ENCODE results near the gene ZNF814. TPM values are rescaled to one million over a fixed set of nuclear protein-coding genes. Genes with fewer than 3 reads are reported as not detected.
A peak's percentile ranks its signal among the peaks of the same experiment; 100 is the strongest.
"Not testable (repeated sequence)": the region's sequence is repeated elsewhere in the genome, so short reads cannot be mapped to it uniquely, and the experiment has no call there.

Gene ZNF814
- total RNA-seq = 25.7 TPM

GRCh38 chr19:57888560-57889231 is at the start of gene ZNF814:
ZNF814 (minus strand) TSS chr19:57889037; CDS start chr19:57888802, 235 bp downstream.
- no peak for FAIRE-seq
- DNase-seq (ENCODE audit: low spot score in 2 of 2) = peak; percentile 31 to 74

- DNase-seq (ENCODE audit: low spot score in 2 of 2) = no peak
- FAIRE-seq = no peak
Observed at GRCh38 chr19:57935731-57936130, 46.9 kb upstream of the ZNF814 start.

GRCh38 chr19:57934820-57935665 is 46.2 kb upstream of the ZNF814 start, which contains the start of gene ZNF418:
ZNF418 (minus strand) TSS chr19:57935402; CDS start chr19:57933822, 1,580 bp downstream.
- DNase-seq (ENCODE audit: low spot score in 2 of 2) = peak; percentile 59 to 72
- no peak for FAIRE-seq

GRCh38 chr19:57927587-57927986 is 38.8 kb upstream of the ZNF814 start:
- DNase-seq (ENCODE audit: low spot score in 2 of 2) = no peak

GRCh38 chr19:57916168-57916995 is 27.5 kb upstream of the ZNF814 start, which contains the start of gene ZNF417:
ZNF417 (minus strand) TSS chr19:57916592; CDS start chr19:57916411, 181 bp downstream.
- peak; percentile 69 to 89 for DNase-seq (ENCODE audit: low spot score in 2 of 2)
- FAIRE-seq = not testable (repeated sequence)

More at GRCh38 chr19:57927587-57927986, 38.8 kb upstream of the ZNF814 start:
- FAIRE-seq = no peak

GRCh38 chr19:57914531-57914930 is 25.7 kb upstream of the ZNF814 start:
- DNase-seq (ENCODE audit: low spot score in 2 of 2) = no peak
- FAIRE-seq = no peak

GRCh38 chr19:57907394-57907793 is 18.6 kb upstream of the ZNF814 start:
- FAIRE-seq = no peak

GRCh38 chr19:57905258-57905657 is 16.4 kb upstream of the ZNF814 start:
- DNase-seq (ENCODE audit: low spot score in 2 of 2) (no peak), FAIRE-seq (no peak)

More at GRCh38 chr19:57907394-57907793, 18.6 kb upstream of the ZNF814 start:
- DNase-seq (ENCODE audit: low spot score in 2 of 2) = no peak

- DNase-seq (ENCODE audit: low spot score in 2 of 2) (no peak), FAIRE-seq (no peak)
Observed at GRCh38 chr19:57903618-57904184, 14.9 kb upstream of the ZNF814 start.

GRCh38 chr19:57900311-57900710 is 11.5 kb upstream of the ZNF814 start:
- DNase-seq (ENCODE audit: low spot score in 2 of 2) = no peak
- no peak for FAIRE-seq

- FAIRE-seq; DNase-seq (ENCODE audit: low spot score in 2 of 2): not testable (repeated sequence)
Observed at GRCh38 chr19:57890706-57891105, 1.9 kb upstream of the ZNF814 start.

- peak in 1 of 2 donors; percentile 8 for DNase-seq (ENCODE audit: low spot score in 2 of 2)
- FAIRE-seq = no peak
Observed at GRCh38 chr19:57888107-57888559, 704 bp downstream of the ZNF814 start.

- no peak for DNase-seq (ENCODE audit: low spot score in 2 of 2)
- no peak for FAIRE-seq
Observed at GRCh38 chr19:57887195-57887941, 1.5 kb downstream of the ZNF814 start.

- FAIRE-seq (no peak), DNase-seq (ENCODE audit: low spot score in 2 of 2) (no peak)
Observed at GRCh38 chr19:57886046-57886445, 2.8 kb downstream of the ZNF814 start.

- FAIRE-seq; DNase-seq (ENCODE audit: low spot score in 2 of 2): not testable (repeated sequence)
Observed at GRCh38 chr19:57873883-57874799, 14.7 kb downstream of the ZNF814 start.

- FAIRE-seq (no peak), DNase-seq (ENCODE audit: low spot score in 2 of 2) (no peak)
Observed at GRCh38 chr19:57872450-57872849, 16.4 kb downstream of the ZNF814 start.

GRCh38 chr19:57870225-57870624 is 18.6 kb downstream of the ZNF814 start:
- DNase-seq (ENCODE audit: low spot score in 2 of 2) (no peak), FAIRE-seq (no peak)

- not testable (repeated sequence) for FAIRE-seq; DNase-seq (ENCODE audit: low spot score in 2 of 2)
Observed at GRCh38 chr19:57869655-57870054, 19.2 kb downstream of the ZNF814 start.

Data from frontal cortex (tissue), 4 donors.